Measurements from ENCODE around the gene VMAC.

VMAC gene

GRCh38 chr19:5914358-5914774, 9.7 kb downstream of the VMAC start:
- H3K4me1 ChIP-seq (ENCODE audit: low read length): no peaks in the 10 kb centered on the region
- no peak overlapping the region for H3K4me3 ChIP-seq (ENCODE audit: low read length)
- H3K79me2 ChIP-seq (ENCODE audit: low read length): no peaks in the 10 kb centered on the region
- H3K27ac ChIP-seq (ENCODE audit: low read length): no peak overlapping the region
- H3K36me3 ChIP-seq (replicated peaks; ENCODE audit: insufficient read depth, low read length): peaks cover 2% of the 10 kb centered on the region; the same call in 1 of the 2 replicates
- no peak for TF ChIP-seq EZH2 (optimal IDR thresholded peaks at IDR 0.05; ENCODE audit: low read depth, low read length)
- no peaks in the 10 kb centered on the region for H3K9me3 ChIP-seq (replicated peaks; ENCODE audit: insufficient read depth, low read length)
- H3K9me2 ChIP-seq (replicated peaks; ENCODE audit: insufficient read depth, low read length): no peaks in the 10 kb centered on the region
- H3F3A ChIP-seq (ENCODE audit: insufficient read depth, low read length): no peaks in the 10 kb centered on the region
- no peak overlapping the region for H2AFZ ChIP-seq (ENCODE audit: low read length)
- no peak overlapping the region for H3K4me2 ChIP-seq (ENCODE audit: low read depth, low read length)
- H4K20me1 ChIP-seq (ENCODE audit: insufficient read depth, low read length): no peaks in the 10 kb centered on the region
- no peak for DNase-seq
- no peak overlapping the region for H3K9ac ChIP-seq (ENCODE audit: low read length)
- H3K27me3 ChIP-seq (replicated peaks; ENCODE audit: insufficient read depth, low read length): no peaks in the 10 kb centered on the region

- Histone ChIP-seq H3K9me3 (replicated peaks; ENCODE audit: insufficient read depth, low read length) (no peaks in the 10 kb centered on the region), H2AFZ (ENCODE audit: low read length) (no peak overlapping the region), H3K79me2 (ENCODE audit: low read length) (no peaks in the 10 kb centered on the region), H3K27me3 (replicated peaks; ENCODE audit: insufficient read depth, low read length) (no peaks in the 10 kb centered on the region), H3K9ac (ENCODE audit: low read length) (no peak overlapping the region), H3K27ac (ENCODE audit: low read length) (no peak overlapping the region), H3K9me2 (replicated peaks; ENCODE audit: insufficient read depth, low read length) (no peaks in the 10 kb centered on the region), H3K4me1 (ENCODE audit: low read length) (no peaks in the 10 kb centered on the region), H3F3A (ENCODE audit: insufficient read depth, low read length) (no peaks in the 10 kb centered on the region), H4K20me1 (ENCODE audit: insufficient read depth, low read length) (no peaks in the 10 kb centered on the region), H3K4me2 (ENCODE audit: low read depth, low read length) (no peak overlapping the region), H3K4me3 (ENCODE audit: low read length) (no peak overlapping the region), H3K36me3 (replicated peaks; ENCODE audit: insufficient read depth, low read length) (peaks cover 4% of the 10 kb centered on the region; the same call in 1 of the 2 replicates)
- DNase-seq: no peak
- no peak for TF ChIP-seq CTCF (IDR thresholded peaks at IDR 0.05; ENCODE audit: low read length)
- TF ChIP-seq EZH2 (optimal IDR thresholded peaks at IDR 0.05; ENCODE audit: low read depth, low read length): no peak
- no peak for TF ChIP-seq EZH2phosphoT487 (IDR thresholded peaks at IDR 0.05; ENCODE audit: low read length)
Measured at GRCh38 chr19:5914946-5915781, 10.5 kb downstream of the VMAC start.

GRCh38 chr19:5915782-5916165, 11.1 kb downstream of the VMAC start:
- no peak overlapping the region for H3K27ac ChIP-seq (ENCODE audit: low read length)
- no peak for TF ChIP-seq EZH2phosphoT487 (IDR thresholded peaks at IDR 0.05; ENCODE audit: low read length)
- H3K79me2 ChIP-seq (ENCODE audit: low read length): no peaks in the 10 kb centered on the region
- no peak overlapping the region for H2AFZ ChIP-seq (ENCODE audit: low read length)
- H3K4me1 ChIP-seq (ENCODE audit: low read length): no peaks in the 10 kb centered on the region
- no peaks in the 10 kb centered on the region for H4K20me1 ChIP-seq (ENCODE audit: insufficient read depth, low read length)
- no peaks in the 10 kb centered on the region for H3K27me3 ChIP-seq (replicated peaks; ENCODE audit: insufficient read depth, low read length)
- no peaks in the 10 kb centered on the region for H3F3A ChIP-seq (ENCODE audit: insufficient read depth, low read length)
- H3K9me3 ChIP-seq (replicated peaks; ENCODE audit: insufficient read depth, low read length): no peaks in the 10 kb centered on the region
- H3K4me2 ChIP-seq (ENCODE audit: low read depth, low read length): no peak overlapping the region
- no peak overlapping the region for H3K9ac ChIP-seq (ENCODE audit: low read length)
- peaks cover 4% of the 10 kb centered on the region; the same call in 1 of the 2 replicates for H3K36me3 ChIP-seq (replicated peaks; ENCODE audit: insufficient read depth, low read length)
- no peaks in the 10 kb centered on the region for H3K9me2 ChIP-seq (replicated peaks; ENCODE audit: insufficient read depth, low read length)
- DNase-seq: no peak
- no peak overlapping the region for H3K4me3 ChIP-seq (ENCODE audit: low read length)

- H3F3A ChIP-seq (ENCODE audit: insufficient read depth, low read length): no peaks in the 10 kb centered on the region
- H3K9me3 ChIP-seq (replicated peaks; ENCODE audit: insufficient read depth, low read length): no peaks in the 10 kb centered on the region
- H3K4me3 ChIP-seq (ENCODE audit: low read length): no peak overlapping the region
- peaks cover 4% of the 10 kb centered on the region; the same call in 1 of the 2 replicates for H3K36me3 ChIP-seq (replicated peaks; ENCODE audit: insufficient read depth, low read length)
- no peak overlapping the region for H3K4me2 ChIP-seq (ENCODE audit: low read depth, low read length)
- no peak overlapping the region for H3K9ac ChIP-seq (ENCODE audit: low read length)
- H3K27ac ChIP-seq (ENCODE audit: low read length): no peak overlapping the region
- no peaks in the 10 kb centered on the region for H3K79me2 ChIP-seq (ENCODE audit: low read length)
- no peak for DNase-seq
- H3K27me3 ChIP-seq (replicated peaks; ENCODE audit: insufficient read depth, low read length): no peaks in the 10 kb centered on the region
- H3K4me1 ChIP-seq (ENCODE audit: low read length): no peaks in the 10 kb centered on the region
- no peak overlapping the region for H2AFZ ChIP-seq (ENCODE audit: low read length)
- H4K20me1 ChIP-seq (ENCODE audit: insufficient read depth, low read length): no peaks in the 10 kb centered on the region
- TF ChIP-seq CTCF (IDR thresholded peaks at IDR 0.05; ENCODE audit: low read length): no peak
- TF ChIP-seq EZH2phosphoT487 (IDR thresholded peaks at IDR 0.05; ENCODE audit: low read length): no peak
- TF ChIP-seq EZH2 (optimal IDR thresholded peaks at IDR 0.05; ENCODE audit: low read depth, low read length): no peak
- H3K9me2 ChIP-seq (replicated peaks; ENCODE audit: insufficient read depth, low read length): no peaks in the 10 kb centered on the region
Measured at GRCh38 chr19:5916181-5916708, 11.6 kb downstream of the VMAC start.
